BJ (cell line): Measurements from ENCODE around the gene PTPRC. TPM values are rescaled to one million over a fixed set of nuclear protein-coding genes. Genes with fewer than 3 reads are reported as not detected.

ENCODE experiments used
- CTCF ChIA-PET: fragments of 350-600 bp; formaldehyde crosslinking; extraction: SDS; loops from one replicate; lab custom pipeline; 2021; ENCODE audit warnings: antibody characterized with exemption, inconsistent platforms; lab: Yijun Ruan, JAX
- POLR2A ChIA-PET: fragments of 300-600 bp; sonication (Branson Sonifier 250); formaldehyde crosslinking; extraction: SDS; loops from one replicate; lab custom pipeline; 2021; ENCODE audit warnings: antibody characterized with exemption; lab: Charles Lee
- DNase-seq: peaks from one replicate; pipeline ENCODE4 v3.0.0-alpha.2; 2011; ENCODE audit warnings: low read depth
- H3K27me3 ChIP-seq: 2 replicates; pipeline ENCODE4 v1.6.0; 2011; ENCODE audit warnings: low read length; ENCODE audit not compliant: control insufficient read depth, insufficient read depth
- H3K36me3 ChIP-seq: 2 replicates; pipeline ENCODE4 v1.5.1; 2011; ENCODE audit warnings: low read length; ENCODE audit not compliant: control insufficient read depth, insufficient read depth
- H3K4me3 ChIP-seq: 2 replicates; pipeline ENCODE4 v1.5.1; 2011; ENCODE audit warnings: low read depth, mild to moderate bottlenecking, control low read depth, low read length
- polyA plus RNA-seq: library from polyadenylated mRNA; depleted of rRNA; stranded (reverse); fragments of >200 nt; gene quantifications from 2 replicates; pipeline ENCODE4 v1.2.3, GENCODE V29; 2011
- TF ChIP-seq, protein P1 (sequence below): IDR thresholded peaks from 2 replicates; pipeline ENCODE4 v1.5.1; 2011; ENCODE audit warnings: low read depth, mild to moderate bottlenecking, control low read depth, inconsistent platforms, low read length, moderate library complexity; ENCODE audit not compliant: insufficient read depth

The PTPRC gene
- polyA plus RNA-seq, 1 experiment = 0.22 TPM

DNA sequence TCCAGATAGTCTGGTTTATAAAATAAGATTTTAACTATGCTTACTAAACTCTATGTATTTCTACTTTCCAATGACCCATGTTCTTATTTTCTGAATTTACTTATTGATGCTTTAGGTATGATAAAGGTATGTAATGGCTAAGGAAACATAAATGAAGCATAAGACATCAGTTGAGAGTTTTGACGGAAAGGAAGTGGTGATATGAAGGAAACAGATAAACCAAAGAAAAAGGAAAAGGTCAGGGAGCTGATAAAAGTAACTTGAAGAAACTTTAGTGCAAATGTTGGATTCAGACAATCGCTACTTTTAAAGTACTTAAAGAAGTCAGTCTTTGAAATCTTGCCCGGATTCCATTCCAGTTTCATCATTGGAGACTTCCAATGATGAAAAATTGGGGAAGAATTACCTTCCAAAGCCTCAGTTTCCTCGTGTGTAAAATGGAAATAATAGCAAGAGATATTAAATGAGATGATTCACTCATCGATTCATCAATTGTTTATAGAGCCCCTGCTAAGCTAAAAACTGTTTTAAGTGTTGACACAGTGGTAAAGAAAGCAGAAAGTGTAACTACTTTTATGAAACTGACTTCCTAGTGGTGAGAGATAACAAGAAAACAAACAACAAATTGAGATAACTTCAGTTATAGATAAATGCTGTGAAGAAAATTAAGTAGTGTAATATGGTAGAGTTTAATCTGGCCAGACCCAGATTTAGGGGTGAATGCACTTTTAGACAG lies 10.6 kb downstream of the PTPRC start:
- Histone ChIP-seq H3K27me3 (no peaks in the 10 kb centered on the region), H3K4me3 (no peak overlapping the region), H3K36me3 (no peaks in the 10 kb centered on the region)
- CTCF ChIA-PET = interaction anchor here (1.2 kb wide), 1 partner anchor 183 kb away, joined by 3 read pairs; no protein-coding TSS in a partner anchor
- POLR2A ChIA-PET = no interaction called here
- TF ChIP-seq, protein P1, sequence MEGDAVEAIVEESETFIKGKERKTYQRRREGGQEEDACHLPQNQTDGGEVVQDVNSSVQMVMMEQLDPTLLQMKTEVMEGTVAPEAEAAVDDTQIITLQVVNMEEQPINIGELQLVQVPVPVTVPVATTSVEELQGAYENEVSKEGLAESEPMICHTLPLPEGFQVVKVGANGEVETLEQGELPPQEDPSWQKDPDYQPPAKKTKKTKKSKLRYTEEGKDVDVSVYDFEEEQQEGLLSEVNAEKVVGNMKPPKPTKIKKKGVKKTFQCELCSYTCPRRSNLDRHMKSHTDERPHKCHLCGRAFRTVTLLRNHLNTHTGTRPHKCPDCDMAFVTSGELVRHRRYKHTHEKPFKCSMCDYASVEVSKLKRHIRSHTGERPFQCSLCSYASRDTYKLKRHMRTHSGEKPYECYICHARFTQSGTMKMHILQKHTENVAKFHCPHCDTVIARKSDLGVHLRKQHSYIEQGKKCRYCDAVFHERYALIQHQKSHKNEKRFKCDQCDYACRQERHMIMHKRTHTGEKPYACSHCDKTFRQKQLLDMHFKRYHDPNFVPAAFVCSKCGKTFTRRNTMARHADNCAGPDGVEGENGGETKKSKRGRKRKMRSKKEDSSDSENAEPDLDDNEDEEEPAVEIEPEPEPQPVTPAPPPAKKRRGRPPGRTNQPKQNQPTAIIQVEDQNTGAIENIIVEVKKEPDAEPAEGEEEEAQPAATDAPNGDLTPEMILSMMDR = no peak
- no peak for DNase-seq

DNA sequence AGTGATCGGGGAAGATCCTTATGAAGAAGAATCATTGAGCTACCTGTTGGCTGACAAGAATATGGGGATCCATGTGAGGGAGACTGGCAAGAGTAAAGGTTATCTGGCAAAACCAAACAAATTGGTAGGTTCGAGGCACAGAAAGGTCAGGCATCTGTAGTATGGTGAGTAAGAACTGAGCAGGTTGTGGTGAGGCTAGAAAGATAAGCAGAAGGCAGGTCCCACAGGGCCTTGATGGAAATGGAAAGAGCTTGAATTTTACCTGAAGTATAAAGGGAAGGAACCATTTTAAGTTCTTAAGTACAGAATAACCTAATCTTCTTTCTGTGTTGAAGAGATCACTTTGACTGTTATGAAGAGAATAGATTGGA lies 11.1 kb downstream of the PTPRC start:
- ChIA-PET POLR2A (no interaction called here), CTCF (interaction anchor here (1.2 kb wide), 1 partner anchor 183 kb away, joined by 3 read pairs; no protein-coding TSS in a partner anchor)
- Histone ChIP-seq H3K36me3 (no peaks in the 10 kb centered on the region), H3K4me3 (no peak overlapping the region), H3K27me3 (no peaks in the 10 kb centered on the region)
- TF ChIP-seq, protein P1 = no peak
- DNase-seq = no peak

DNA sequence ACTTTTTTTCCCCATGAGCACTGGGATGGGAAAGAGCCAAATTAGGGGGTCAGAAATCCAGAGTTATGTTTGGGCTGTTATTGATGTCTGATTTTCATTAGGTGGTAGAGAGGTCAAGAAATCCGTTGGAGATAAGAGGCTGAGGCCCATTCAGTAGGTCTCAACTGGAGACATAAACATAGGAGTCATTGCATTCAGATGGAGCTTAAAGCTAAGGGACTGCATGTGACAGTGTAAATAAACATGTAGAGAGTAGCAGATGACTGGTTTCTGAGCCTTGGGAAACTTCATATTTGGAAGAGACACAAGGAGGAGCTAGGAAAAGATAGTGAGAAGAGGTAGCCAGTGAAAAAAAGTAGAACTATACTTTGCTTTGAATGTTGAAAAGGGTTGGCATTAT lies 11.7 kb downstream of the PTPRC start:
- TF ChIP-seq, protein P1 = no peak
- no peak overlapping the region for H3K4me3 ChIP-seq
- H3K27me3 ChIP-seq = no peaks in the 10 kb centered on the region
- no peaks in the 10 kb centered on the region for H3K36me3 ChIP-seq
- DNase-seq = no peak
- CTCF ChIA-PET = interaction anchor here (1.2 kb wide), 1 partner anchor 184 kb away, joined by 3 read pairs; no protein-coding TSS in a partner anchor
- POLR2A ChIA-PET = no interaction called here

DNA sequence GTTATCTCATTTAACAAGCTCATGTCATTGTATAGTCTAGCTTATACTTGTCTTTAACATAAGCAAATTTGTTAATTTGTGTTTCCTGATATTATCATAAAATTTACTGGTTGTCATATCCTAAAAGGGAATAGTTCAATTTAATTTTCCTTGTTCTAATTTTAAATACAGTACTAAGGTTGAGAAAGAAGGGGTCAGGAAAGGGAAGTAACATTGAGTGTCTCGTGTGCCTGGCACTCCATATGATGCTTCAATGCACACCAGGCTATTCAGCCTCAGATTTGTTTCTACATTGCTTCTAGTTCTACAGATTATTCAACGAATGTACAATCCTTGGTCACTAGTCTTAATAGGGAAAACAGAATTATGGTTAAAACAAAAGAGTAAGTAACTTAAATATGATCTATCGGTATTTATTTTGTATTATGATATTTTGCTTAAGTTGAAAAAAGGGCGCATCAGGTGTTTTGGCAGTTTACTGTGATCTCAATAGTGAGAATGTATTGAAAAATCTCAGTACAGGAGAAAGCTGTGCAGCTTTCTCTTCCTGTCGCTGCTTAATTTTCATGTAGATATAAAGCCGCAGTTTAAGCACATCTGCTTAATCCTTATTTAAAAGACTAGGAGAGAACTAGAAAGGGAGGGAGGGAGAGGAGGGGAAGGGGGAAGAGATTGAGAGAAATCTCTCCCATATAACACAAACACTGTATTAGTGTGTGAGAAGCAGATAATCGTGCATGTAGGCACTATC lies 13.0 kb downstream of the PTPRC start:
- ChIA-PET CTCF (no interaction called here), POLR2A (no interaction called here)
- no peak for DNase-seq
- no peak overlapping the region for H3K4me3 ChIP-seq
- TF ChIP-seq, protein P1 = no peak
- H3K27me3 ChIP-seq = no peaks in the 10 kb centered on the region
- no peaks in the 10 kb centered on the region for H3K36me3 ChIP-seq

DNA sequence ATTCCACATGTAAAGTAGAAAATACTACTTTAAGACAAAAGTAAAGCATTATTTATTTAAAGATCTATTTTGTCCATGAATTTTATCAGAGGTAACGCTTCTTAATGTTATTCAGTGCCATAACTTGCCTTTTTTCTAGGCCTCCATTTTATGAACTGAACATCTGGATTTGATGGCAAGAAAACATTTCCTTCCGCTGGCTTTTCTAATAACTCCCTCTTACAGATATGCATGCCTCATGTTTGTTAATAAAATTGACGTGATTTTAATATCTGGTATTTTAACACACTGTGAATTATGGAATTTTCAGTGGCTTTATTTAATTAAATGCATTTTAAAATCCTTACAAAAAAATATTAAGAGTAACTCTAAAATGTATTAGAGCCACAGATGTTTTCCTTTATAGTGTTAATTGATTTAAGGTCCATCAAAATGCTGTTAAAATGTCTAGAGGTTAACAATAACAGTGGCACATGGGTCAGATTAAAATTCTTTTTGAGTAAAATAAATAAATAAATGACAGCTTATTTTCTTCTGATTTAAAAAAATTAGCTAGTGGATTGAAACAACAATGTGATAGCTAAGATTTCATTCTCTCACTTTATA lies 15.1 kb downstream of the PTPRC start:
- H3K36me3 ChIP-seq = no peaks in the 10 kb centered on the region
- ChIA-PET POLR2A (no interaction called here), CTCF (no interaction called here)
- no peak overlapping the region for H3K4me3 ChIP-seq
- DNase-seq = no peak
- TF ChIP-seq, protein P1 = no peak
- no peaks in the 10 kb centered on the region for H3K27me3 ChIP-seq
